ENCODE data around the gene NAV2.

The NAV2 gene

GRCh38 chr11:19873730-19874129, 161.1 kb downstream of the NAV2 start:
- no peak for DNase-seq (ENCODE audit: low read depth)
- no peak overlapping the region for H3K4me3 ChIP-seq (ENCODE audit: low read depth, low read length)
- TF ChIP-seq CTCF (IDR thresholded peaks at IDR 0.05; ENCODE audit: low read depth, low read length) (no peak), POLR2A (IDR thresholded peaks at IDR 0.05; ENCODE audit: extremely low read depth, insufficient read length) (no peak), MYC (IDR thresholded peaks at IDR 0.05; ENCODE audit: low read depth, low read length) (no peak)
- TF ChIP-seq, protein P1, sequence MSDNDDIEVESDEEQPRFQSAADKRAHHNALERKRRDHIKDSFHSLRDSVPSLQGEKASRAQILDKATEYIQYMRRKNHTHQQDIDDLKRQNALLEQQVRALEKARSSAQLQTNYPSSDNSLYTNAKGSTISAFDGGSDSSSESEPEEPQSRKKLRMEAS (IDR thresholded peaks at IDR 0.05; ENCODE audit: low read depth, low read length), result no peak

- DNase-seq (ENCODE audit: low read depth), result no peak
- TF ChIP-seq POLR2A (IDR thresholded peaks at IDR 0.05; ENCODE audit: extremely low read depth, insufficient read length) (no peak), MYC (IDR thresholded peaks at IDR 0.05; ENCODE audit: low read depth, low read length) (no peak), CTCF (IDR thresholded peaks at IDR 0.05; ENCODE audit: low read depth, low read length) (no peak)
- TF ChIP-seq, protein P1 (IDR thresholded peaks at IDR 0.05; ENCODE audit: low read depth, low read length), result no peak
- no peak overlapping the region for H3K4me3 ChIP-seq (ENCODE audit: low read depth, low read length)
These were observed 161.6 kb downstream of the NAV2 start for GRCh38 chr11:19874266-19874665.

GRCh38 chr11:19876750-19877149, 164.1 kb downstream of the NAV2 start:
- DNase-seq (ENCODE audit: low read depth), result no peak
- no peak overlapping the region for H3K4me3 ChIP-seq (ENCODE audit: low read depth, low read length)
- TF ChIP-seq CTCF (IDR thresholded peaks at IDR 0.05; ENCODE audit: low read depth, low read length) (no peak), POLR2A (IDR thresholded peaks at IDR 0.05; ENCODE audit: extremely low read depth, insufficient read length) (no peak), MYC (IDR thresholded peaks at IDR 0.05; ENCODE audit: low read depth, low read length) (no peak)
- TF ChIP-seq, protein P1 (IDR thresholded peaks at IDR 0.05; ENCODE audit: low read depth, low read length), result no peak

DNA sequence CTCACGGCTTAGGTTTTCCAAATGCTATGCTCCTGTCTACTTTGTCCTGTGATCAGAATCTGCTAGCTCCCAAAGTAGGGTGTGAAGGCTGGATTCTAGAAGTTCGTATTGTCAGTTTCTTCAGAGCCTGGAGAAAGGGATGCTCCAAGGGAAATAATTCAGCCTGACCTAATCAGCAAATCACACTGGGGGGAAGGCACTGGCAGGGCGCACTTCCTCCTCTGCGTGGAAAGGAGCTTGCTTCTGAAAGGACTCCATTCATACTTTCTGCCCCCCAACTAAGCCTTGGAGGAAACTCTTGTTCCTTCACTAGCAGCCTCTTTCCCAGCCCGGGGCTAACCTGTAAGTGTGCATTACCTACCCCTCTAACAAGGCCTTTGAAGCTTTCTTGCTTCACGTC, 165.9 kb downstream of the NAV2 start:
- TF ChIP-seq, protein P1 (IDR thresholded peaks at IDR 0.05; ENCODE audit: low read depth, low read length), result no peak
- TF ChIP-seq CTCF (IDR thresholded peaks at IDR 0.05; ENCODE audit: low read depth, low read length) (no peak), MYC (IDR thresholded peaks at IDR 0.05; ENCODE audit: low read depth, low read length) (no peak), POLR2A (IDR thresholded peaks at IDR 0.05; ENCODE audit: extremely low read depth, insufficient read length) (no peak)
- DNase-seq (ENCODE audit: low read depth), result no peak
- no peak overlapping the region for H3K4me3 ChIP-seq (ENCODE audit: low read depth, low read length)

GRCh38 chr11:19879307-19880087, 166.9 kb downstream of the NAV2 start:
- TF ChIP-seq, protein P1 (IDR thresholded peaks at IDR 0.05; ENCODE audit: low read depth, low read length), result no peak
- TF ChIP-seq MYC (IDR thresholded peaks at IDR 0.05; ENCODE audit: low read depth, low read length), result no peak
- no peak for TF ChIP-seq POLR2A (IDR thresholded peaks at IDR 0.05; ENCODE audit: extremely low read depth, insufficient read length)
- TF ChIP-seq CTCF (IDR thresholded peaks at IDR 0.05; ENCODE audit: low read depth, low read length), result no peak
- no peak overlapping the region for H3K4me3 ChIP-seq (ENCODE audit: low read depth, low read length)
- no peak for DNase-seq (ENCODE audit: low read depth)

Data from NB4 (cell line).